Activated T-helper 17 cell treated with anti-CD3 and anti-CD28 coated beads, Interleukin-2, amount 50 U/mL, for 72 hours (primary cell): ENCODE measurements around the gene CHD1L. TPM values are rescaled to one million over a fixed set of nuclear protein-coding genes. Genes with fewer than 3 reads are reported as not detected.
"Not testable (repeated sequence)": the region's sequence is repeated elsewhere in the genome, so short reads cannot be mapped to it uniquely, and the experiment has no call there.

Experiments
- ATAC-seq: fragments of 150-1000 bp; cut with Tn5 transposase; replicated peaks from 2 replicates; pipeline ENCODE4 v1.10.0; 2021; ENCODE audit warnings: mild to moderate bottlenecking, moderate library complexity
- H3K27ac Mint-ChIP-seq: one replicate; pipeline ENCODE4 v1.8.0; 2022; ENCODE audit warnings: mixed read lengths
- H3K27me3 Mint-ChIP-seq: one replicate; pipeline ENCODE4 v1.8.0; 2022; ENCODE audit warnings: mixed read lengths
- H3K36me3 Mint-ChIP-seq: one replicate; pipeline ENCODE4 v1.8.0; 2022; ENCODE audit warnings: low read depth, mild to moderate bottlenecking, mixed read lengths
- H3K4me1 Mint-ChIP-seq: one replicate; pipeline ENCODE4 v1.8.0; 2022; ENCODE audit warnings: mixed read lengths
- H3K4me3 Mint-ChIP-seq: one replicate; pipeline ENCODE4 v1.8.0; 2022; ENCODE audit warnings: mild to moderate bottlenecking, mixed read lengths
- H3K9me3 Mint-ChIP-seq: one replicate; pipeline ENCODE4 v1.8.0; 2022; ENCODE audit warnings: mixed read lengths
- total RNA-seq, 2 donors: library from RNA; stranded (reverse); gene quantifications; one replicate each; pipeline ENCODE4 v1.2.3, GENCODE V29; 2022

Gene CHD1L
- total RNA-seq, 2 donors from 2014 or later: 56.6 to 76.1 TPM

- no peak for ATAC-seq
- Mint-ChIP-seq H3K4me1 (no peaks in the 10 kb centered on the region), H3K9me3 (no peaks in the 10 kb centered on the region), H3K4me3 (no peak overlapping the region), H3K36me3 (no peaks in the 10 kb centered on the region), H3K27me3 (no peaks in the 10 kb centered on the region), H3K27ac (no peak overlapping the region)
These were observed 27.0 kb upstream of the CHD1L start for GRCh38 chr1:147215540-147215916.

GRCh38 chr1:147216124-147216523 is 26.4 kb upstream of the CHD1L start:
- Mint-ChIP-seq H3K4me3 (no peak overlapping the region), H3K4me1 (no peaks in the 10 kb centered on the region), H3K36me3 (no peaks in the 10 kb centered on the region), H3K27ac (no peak overlapping the region), H3K27me3 (no peaks in the 10 kb centered on the region), H3K9me3 (no peaks in the 10 kb centered on the region)
- no peak for ATAC-seq

GRCh38 chr1:147217141-147217540 is 25.3 kb upstream of the CHD1L start:
- H3K27ac Mint-ChIP-seq: no peak overlapping the region
- H3K4me3 Mint-ChIP-seq: no peak overlapping the region
- no peaks in the 10 kb centered on the region for H3K9me3 Mint-ChIP-seq
- ATAC-seq: no peak
- no peaks in the 10 kb centered on the region for H3K4me1 Mint-ChIP-seq
- H3K27me3 Mint-ChIP-seq: no peaks in the 10 kb centered on the region
- no peaks in the 10 kb centered on the region for H3K36me3 Mint-ChIP-seq

DNA sequence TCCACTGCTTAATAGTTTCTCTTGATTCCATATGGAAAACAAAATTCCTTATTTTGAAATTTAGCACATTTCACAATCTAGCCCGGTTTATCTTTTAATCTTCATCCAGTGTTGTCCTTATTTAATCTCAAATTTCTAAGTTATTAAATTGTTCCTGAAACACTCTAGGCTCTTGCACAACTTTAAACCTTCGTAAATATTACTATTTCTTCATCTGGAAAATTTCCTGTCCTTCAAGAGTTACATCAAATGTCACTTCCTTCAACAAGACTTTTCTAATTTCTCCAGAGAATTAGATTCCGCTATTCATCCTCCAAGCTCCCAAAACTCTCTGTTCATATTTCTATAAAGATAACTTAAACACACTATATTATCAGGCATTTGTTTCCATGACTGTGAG is 23.9 kb upstream of the CHD1L start:
- Mint-ChIP-seq H3K4me3 (no peak overlapping the region), H3K27me3 (no peaks in the 10 kb centered on the region), H3K9me3 (no peaks in the 10 kb centered on the region), H3K4me1 (no peaks in the 10 kb centered on the region), H3K27ac (no peak overlapping the region), H3K36me3 (no peaks in the 10 kb centered on the region)
- ATAC-seq: no peak

DNA sequence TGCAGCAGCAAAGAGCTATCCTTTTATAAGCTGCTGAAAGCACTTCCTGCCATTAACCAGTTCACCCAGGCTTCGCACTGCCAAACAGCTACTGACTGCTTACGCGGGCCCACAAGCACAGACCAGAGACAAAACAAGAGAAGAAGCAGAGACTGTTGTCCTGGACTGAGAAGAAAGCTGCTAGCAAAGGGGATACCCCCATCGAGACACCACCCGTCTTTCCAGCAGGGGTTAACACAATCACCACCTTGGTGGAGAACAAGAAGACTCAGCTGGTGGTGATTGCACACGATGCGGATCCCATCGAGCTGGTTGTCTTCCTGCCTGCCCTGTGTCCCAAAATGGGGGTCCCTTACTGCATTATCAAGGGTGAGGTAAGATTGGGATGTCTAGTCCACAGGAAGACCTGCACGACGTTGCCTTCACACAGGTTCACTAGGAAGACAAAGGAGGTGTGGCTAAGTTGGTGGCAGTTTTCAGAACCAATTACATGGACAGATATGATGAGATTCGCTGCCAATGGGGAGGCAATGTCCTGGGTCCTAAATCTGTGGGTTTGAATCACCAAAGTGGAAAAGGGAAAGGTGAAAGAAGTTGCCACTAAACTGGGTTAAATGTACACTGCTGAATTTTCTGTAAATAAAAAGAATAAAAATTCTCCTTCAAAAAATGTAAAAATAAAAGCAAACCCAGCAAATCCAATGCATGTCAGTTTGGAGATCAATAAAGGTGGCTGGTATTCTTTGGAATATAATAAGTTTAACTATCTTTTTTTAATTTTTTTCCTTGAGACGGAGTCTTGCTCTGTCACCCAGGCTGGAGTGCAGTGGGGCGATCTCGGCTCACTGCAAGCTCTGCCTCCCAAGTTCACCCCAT is 18.5 kb upstream of the CHD1L start:
- Mint-ChIP-seq H3K9me3 (no peaks in the 10 kb centered on the region), H3K36me3 (no peaks in the 10 kb centered on the region)

GRCh38 chr1:147225193-147225730 is 17.2 kb upstream of the CHD1L start, which contains the start of gene FMO5:
FMO5 (minus strand) TSS chr1:147225339; CDS start chr1:147225029, 310 bp downstream.
- Mint-ChIP-seq H3K4me3 (peak within 1 kb of the TSS; percentile 91), H3K36me3 (no peaks in the 10 kb centered on the region), H3K27ac (peak within 1 kb of the TSS; percentile 89), H3K27me3 (no peaks in the 10 kb centered on the region), H3K9me3 (no peaks in the 10 kb centered on the region), H3K4me1 (no peaks in the 10 kb centered on the region)
- peak; percentile 91 for ATAC-seq

More for the DNA sequence above, 18.5 kb upstream of the CHD1L start:
- H3K4me1 Mint-ChIP-seq: no peaks in the 10 kb centered on the region
- H3K27ac Mint-ChIP-seq: no peak overlapping the region
- no peak overlapping the region for H3K4me3 Mint-ChIP-seq
- ATAC-seq: no peak
- no peaks in the 10 kb centered on the region for H3K27me3 Mint-ChIP-seq

DNA sequence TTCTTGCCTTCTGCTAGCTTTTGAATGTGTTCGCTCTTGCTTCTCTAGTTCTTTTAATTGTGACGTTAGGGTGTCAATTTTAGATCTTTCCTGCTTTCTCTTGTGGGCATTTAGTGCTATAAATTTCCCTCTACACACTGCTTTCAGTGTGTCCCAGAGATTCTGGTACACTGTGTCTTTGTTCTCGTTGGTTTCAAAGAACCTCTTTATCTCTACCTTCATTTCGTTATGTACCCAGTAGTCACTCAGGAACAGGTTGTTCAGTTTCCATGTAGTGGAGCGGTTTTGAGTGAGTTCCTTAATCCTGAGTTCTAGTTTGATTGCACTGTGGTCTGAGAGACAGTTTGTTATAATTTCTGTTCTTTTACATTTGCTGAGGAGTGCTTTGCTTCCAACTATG is 11.5 kb upstream of the CHD1L start:
- H3K27ac Mint-ChIP-seq, ATAC-seq, H3K36me3 Mint-ChIP-seq, H3K27me3 Mint-ChIP-seq, H3K9me3 Mint-ChIP-seq, H3K4me1 Mint-ChIP-seq, H3K4me3 Mint-ChIP-seq: not testable (repeated sequence)

DNA sequence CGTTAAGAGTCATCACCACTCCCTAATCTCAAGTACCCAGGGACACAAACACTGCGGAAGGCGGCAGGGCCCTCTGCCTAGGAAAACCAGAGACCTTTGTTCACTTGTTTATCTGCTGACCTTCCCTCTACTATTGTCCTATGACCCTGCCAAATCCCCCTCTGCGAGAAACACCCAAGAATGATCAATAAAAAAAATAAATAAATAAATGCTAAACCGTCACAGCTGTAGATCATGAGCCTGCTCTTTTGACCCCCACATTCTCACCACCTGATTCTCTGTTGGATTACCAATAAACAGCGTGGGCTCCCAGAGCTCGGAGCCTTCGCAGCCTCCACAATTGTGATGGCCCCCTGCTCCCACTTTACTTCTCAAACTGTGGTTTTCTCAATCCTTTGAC is 8.6 kb upstream of the CHD1L start:
- not testable (repeated sequence) for H3K4me3 Mint-ChIP-seq, H3K27me3 Mint-ChIP-seq, H3K36me3 Mint-ChIP-seq, H3K27ac Mint-ChIP-seq, H3K4me1 Mint-ChIP-seq, ATAC-seq, H3K9me3 Mint-ChIP-seq

DNA sequence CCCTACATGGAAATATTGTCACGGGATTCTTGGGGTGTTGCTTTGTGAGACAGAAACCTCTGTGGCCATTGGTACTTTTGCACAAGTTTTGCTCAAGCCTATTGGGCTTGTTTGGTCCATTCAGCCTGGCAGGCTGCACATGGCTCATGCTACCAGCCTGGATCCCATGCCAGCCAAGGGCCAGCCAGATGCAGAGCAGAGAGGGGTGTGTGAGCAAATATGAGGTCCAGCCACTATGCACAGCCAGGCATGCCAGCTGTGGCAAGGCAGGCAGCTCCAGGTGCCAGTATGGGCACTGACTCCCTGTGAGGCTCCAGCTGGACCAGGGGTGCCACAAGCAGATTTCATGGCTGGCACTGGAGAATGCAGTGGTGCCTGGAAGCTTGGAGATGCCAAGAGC is 6.7 kb upstream of the CHD1L start:
- Mint-ChIP-seq H3K27ac (no peak overlapping the region), H3K4me3 (no peak overlapping the region), H3K36me3 (no peaks in the 10 kb centered on the region), H3K27me3 (peaks cover 5% of the 10 kb centered on the region), H3K4me1 (no peaks in the 10 kb centered on the region), H3K9me3 (no peaks in the 10 kb centered on the region)
- ATAC-seq: no peak

DNA sequence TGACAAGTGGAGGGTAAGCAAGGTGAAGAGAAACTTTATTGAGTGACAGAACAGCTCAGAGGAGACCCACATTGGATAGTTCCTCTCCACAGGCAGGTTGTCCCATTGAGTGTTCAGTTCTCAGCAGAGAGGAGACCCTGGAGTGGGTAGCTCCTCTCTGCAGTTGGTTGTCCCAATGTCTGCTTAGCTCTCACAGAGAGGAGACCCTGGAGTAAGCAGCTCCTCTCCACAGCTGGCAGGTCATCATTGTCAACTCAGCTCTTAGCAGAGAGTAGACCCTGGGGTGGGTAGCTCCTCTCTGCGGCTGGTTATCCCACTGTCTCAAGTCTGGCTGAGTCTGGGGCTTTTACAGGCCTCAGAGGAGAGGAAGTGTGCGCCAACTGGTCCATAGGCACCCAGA is 6.0 kb upstream of the CHD1L start:
- no peak overlapping the region for H3K4me3 Mint-ChIP-seq
- H3K36me3 Mint-ChIP-seq: no peaks in the 10 kb centered on the region
- no peak overlapping the region for H3K27ac Mint-ChIP-seq
- no peaks in the 10 kb centered on the region for H3K9me3 Mint-ChIP-seq
- H3K4me1 Mint-ChIP-seq: no peaks in the 10 kb centered on the region
- ATAC-seq: no peak
- peaks cover 5% of the 10 kb centered on the region for H3K27me3 Mint-ChIP-seq

DNA sequence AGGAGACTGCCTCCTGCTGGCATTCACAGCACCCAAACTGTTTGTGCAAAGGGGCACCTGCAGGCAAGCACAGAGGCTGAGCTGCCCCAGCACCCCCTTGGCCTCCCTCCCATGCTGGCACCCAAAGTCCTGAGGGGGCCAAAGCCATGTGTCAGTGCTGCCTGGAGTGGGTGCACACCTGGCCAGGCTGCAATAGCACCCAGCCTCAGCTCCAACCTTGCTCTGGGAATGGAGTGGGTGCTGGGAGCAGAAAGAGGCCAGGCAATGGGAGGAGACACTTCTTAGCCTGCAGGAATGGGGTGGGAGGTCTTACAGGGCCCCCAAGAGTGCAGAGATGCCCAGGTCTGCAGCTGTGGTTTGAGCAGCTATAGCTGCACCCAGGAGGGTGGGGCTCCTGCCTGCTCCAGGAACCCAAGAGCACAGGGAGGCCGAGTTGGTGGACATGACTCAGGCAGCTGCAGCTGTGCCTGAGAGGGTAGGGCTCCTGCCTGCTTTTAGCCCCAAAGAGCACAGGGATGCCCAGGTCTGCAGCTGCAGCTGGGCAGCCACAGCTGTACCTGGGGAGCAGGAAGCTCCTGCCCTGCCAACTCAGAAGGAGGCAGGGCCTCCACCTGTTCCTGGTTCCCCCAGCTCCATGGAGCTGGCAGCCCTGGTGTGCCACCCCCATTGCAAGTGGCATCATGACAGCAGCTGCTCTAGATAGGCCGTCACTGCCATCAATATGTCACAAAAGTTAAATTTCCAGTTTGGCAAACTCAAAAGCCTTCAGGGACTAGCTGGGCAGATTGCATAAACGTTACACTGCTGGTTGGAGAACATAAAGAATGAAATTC is 5.3 kb upstream of the CHD1L start:
- H3K27ac Mint-ChIP-seq: no peak overlapping the region
- no peak overlapping the region for H3K4me3 Mint-ChIP-seq
- ATAC-seq: no peak
- no peaks in the 10 kb centered on the region for H3K9me3 Mint-ChIP-seq
- H3K27me3 Mint-ChIP-seq: peaks cover 5% of the 10 kb centered on the region
- no peaks in the 10 kb centered on the region for H3K36me3 Mint-ChIP-seq
- H3K4me1 Mint-ChIP-seq: no peaks in the 10 kb centered on the region

DNA sequence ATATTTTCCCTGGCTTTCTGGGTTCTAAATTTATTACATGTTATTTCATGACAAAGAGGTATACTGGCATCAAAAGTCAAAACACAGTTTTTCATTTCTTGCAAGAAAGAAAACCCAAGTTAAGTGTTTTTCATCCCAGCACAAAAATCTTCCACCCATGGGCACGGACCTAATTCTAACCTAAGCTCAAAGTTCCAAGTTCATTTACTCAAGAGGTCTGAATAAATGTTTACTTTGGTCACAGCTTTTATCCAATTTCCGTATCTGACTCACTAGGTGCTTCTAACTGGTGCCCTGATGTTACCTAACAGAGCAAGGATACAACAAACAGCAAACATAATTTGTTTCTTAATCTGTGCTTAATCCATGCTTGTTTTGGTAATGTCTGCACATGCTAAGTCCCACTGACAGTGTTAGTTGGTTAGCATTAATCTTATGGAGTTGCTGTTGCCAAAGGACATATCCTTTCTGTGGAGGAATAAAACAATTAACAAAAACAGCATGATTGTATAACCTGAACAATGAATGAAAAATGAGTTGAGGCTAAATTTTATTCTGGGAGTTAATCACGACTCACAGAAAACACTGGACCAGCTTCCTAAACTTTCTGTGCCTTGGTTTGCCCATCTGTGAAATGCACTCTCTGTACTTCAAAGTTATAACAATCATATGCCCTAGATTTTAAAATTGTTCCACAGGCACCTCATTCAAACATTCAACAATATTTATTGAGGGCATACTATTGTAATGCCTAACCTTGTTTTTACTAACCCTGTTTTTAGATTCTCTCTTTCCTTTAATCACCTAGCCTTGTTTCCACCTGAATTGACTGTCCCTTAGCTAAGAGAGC is 4.2 kb upstream of the CHD1L start:
- no peak for ATAC-seq
- Mint-ChIP-seq H3K4me1 (no peaks in the 10 kb centered on the region), H3K27ac (no peak overlapping the region), H3K9me3 (no peaks in the 10 kb centered on the region), H3K36me3 (no peaks in the 10 kb centered on the region), H3K27me3 (peaks cover 5% of the 10 kb centered on the region), H3K4me3 (no peak overlapping the region)

GRCh38 chr1:147238925-147239820 is 3.3 kb upstream of the CHD1L start:
- Mint-ChIP-seq H3K36me3 (peaks cover 8% of the 10 kb centered on the region), H3K4me1 (peaks cover 5% of the 10 kb centered on the region), H3K27ac (no peak overlapping the region), H3K9me3 (no peaks in the 10 kb centered on the region), H3K27me3 (peaks cover 5% of the 10 kb centered on the region), H3K4me3 (no peak overlapping the region)
- no peak for ATAC-seq
